ENCODE results near the gene POC1A. TPM values are rescaled to one million over a fixed set of nuclear protein-coding genes. Genes with fewer than 3 reads are reported as not detected.

Gene POC1A
- total RNA-seq, 6 donors from 2014 or later = 1.0 to 4.2 (median 2.8) TPM

DNA sequence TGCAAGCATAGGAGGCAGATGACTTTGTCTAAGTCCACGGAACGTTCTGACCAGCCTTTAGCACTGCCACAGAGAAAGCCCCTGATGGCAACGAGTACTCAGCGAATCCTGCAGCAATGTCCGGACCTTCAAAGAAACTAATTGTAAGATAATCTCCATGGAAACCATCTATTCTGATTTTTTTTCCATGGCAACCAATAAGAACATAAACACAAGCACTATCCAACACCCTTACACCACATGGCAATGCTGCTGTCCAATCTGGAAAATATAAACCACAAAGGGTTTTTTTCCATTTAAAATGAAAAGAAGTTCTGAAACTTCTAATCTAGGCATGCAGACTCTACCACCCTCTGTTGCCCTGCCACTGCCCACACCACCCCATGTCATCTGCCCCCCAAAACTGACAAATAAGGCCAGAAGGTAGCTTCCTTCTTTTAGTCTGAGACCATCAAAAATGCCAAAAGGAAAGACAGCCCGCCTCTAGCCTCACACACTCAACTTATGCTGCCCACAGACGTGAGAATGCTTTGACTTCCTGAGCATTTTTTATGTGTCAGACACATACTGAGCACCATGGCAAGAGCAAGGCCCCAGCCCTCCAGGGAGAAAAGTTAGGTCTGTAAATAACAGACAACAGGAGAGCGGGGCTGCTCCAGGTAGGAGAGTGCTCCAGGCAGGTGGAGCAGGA lies 44.5 kb downstream of the POC1A start:
- no peak for TF ChIP-seq POLR2AphosphoS5 (IDR thresholded peaks at IDR 0.05)
- no peak for TF ChIP-seq POLR2A (IDR thresholded peaks at IDR 0.05)
- TF ChIP-seq EP300 (IDR thresholded peaks at IDR 0.05) = no peak
- TF ChIP-seq, protein P1, sequence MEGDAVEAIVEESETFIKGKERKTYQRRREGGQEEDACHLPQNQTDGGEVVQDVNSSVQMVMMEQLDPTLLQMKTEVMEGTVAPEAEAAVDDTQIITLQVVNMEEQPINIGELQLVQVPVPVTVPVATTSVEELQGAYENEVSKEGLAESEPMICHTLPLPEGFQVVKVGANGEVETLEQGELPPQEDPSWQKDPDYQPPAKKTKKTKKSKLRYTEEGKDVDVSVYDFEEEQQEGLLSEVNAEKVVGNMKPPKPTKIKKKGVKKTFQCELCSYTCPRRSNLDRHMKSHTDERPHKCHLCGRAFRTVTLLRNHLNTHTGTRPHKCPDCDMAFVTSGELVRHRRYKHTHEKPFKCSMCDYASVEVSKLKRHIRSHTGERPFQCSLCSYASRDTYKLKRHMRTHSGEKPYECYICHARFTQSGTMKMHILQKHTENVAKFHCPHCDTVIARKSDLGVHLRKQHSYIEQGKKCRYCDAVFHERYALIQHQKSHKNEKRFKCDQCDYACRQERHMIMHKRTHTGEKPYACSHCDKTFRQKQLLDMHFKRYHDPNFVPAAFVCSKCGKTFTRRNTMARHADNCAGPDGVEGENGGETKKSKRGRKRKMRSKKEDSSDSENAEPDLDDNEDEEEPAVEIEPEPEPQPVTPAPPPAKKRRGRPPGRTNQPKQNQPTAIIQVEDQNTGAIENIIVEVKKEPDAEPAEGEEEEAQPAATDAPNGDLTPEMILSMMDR (IDR thresholded peaks at IDR 0.05) = no peak
- WGBS, 2 donors = 49 to 52% methylated on average over 8 of the region's 8 CpGs
- H3K4me1 ChIP-seq = peaks cover 0 to 11% (median 6%) of the 10 kb centered on the region in 4 donors
- ATAC-seq (ENCODE audit: low FRiP score in 2 of 2) = peak in 1 of 2 donors; percentile 54
- no peaks in the 10 kb centered on the region for H3K27me3 ChIP-seq
- DNase-seq = no peak
- no peak overlapping the region for H3K4me3 ChIP-seq
- H3K27ac ChIP-seq = no peak overlapping the region
- no peaks in the 10 kb centered on the region for H3K9me3 ChIP-seq
- H3K36me3 ChIP-seq = no peaks in the 10 kb centered on the region

DNA sequence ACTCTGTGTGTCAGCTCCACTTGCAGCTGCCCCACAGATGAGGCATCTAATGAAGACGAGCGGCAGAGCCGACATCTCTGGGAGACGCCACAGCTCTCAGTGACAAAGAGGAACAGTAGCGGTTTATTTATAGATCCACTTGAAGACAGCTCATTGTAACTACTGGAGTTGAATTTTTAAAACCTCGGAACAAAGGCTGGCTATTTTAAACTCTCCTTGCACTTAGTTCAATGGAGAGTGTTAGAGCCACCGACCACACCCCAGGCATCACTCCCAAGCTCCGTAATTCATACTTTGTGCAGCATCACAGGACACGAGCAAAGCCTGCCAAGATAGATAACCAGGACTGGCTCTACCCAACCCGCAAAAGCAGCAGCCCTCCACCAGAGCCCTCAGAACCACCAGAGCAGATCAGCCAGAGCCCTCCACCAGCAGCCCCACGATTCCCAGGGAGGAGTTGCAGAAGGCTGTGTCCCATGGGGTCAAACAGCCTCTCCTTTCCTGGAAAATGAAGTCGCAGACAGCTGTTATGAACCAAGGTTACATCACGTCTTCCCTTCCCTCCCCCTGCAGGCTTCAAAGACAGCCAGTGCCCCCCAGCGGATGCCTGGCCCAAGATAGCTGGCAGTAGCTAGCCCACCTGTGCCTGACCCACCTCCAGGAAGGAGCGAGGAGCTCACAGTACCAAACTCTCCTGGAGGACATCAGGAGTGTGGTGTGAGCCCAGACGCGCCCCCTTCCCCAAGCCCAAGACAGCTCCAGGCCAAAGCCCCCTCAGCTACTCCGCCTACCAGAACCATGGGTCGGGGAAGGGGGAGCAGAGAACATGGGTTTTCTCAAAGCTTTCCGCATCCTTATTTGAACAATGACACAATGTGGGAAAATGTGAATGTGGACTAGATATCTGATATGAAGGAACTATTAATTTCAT lies 45.7 kb downstream of the POC1A start:
- DNase-seq = no peak
- 62 to 63% methylated on average over 17 to 20 of the region's 20 CpGs for WGBS, 2 donors
- peak in 1 of 2 donors; percentile 83 for ATAC-seq (ENCODE audit: low FRiP score in 2 of 2)
- H3K27ac ChIP-seq = no peak overlapping the region
- no peaks in the 10 kb centered on the region for H3K27me3 ChIP-seq
- TF ChIP-seq POLR2A (IDR thresholded peaks at IDR 0.05) = no peak
- no peak for TF ChIP-seq EP300 (IDR thresholded peaks at IDR 0.05)
- TF ChIP-seq, protein P1 (IDR thresholded peaks at IDR 0.05) = peak in 3 of 6 experiments; percentile 7 to 14 (median 8)
- TF ChIP-seq POLR2AphosphoS5 (IDR thresholded peaks at IDR 0.05) = no peak
- H3K4me1 ChIP-seq = peaks cover 0 to 11% (median 6%) of the 10 kb centered on the region in 4 donors
- no peak overlapping the region for H3K4me3 ChIP-seq
- H3K36me3 ChIP-seq = no peaks in the 10 kb centered on the region
- no peaks in the 10 kb centered on the region for H3K9me3 ChIP-seq

DNA sequence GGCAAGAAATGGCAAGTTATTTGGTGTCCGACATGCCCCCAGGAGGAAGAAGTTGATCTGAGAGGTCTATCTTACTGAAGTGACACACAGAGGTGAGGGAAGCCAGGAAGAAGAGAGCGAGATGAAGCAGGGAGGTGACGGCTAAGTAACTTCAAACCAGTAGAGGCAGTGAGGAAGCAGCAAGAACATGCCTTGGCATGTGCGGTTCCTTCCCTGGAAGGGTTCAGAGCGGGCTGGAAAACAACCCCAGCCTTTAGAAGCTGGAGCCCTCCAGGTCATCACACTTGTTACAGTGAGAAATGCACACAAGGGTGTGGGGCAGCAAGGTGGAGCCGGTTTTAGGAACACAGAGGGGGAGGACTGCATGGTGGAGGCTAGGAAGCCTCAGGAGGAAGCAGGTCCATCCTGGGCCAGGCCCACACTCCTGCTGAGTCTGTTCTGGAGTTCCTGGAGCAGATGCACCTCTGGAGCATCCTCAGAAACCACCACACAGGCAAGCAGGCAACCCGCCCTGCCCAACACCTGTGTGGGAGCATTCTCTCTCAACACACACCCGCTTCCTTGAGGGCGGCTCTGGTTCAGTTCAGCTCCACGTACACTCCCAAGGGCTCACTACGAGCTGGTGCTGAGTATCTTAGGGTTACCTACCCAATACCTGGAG lies 47.1 kb downstream of the POC1A start:
- Histone ChIP-seq H3K4me3 (no peak overlapping the region), H3K36me3 (no peaks in the 10 kb centered on the region), H3K4me1 (peaks cover 0 to 11% (median 6%) of the 10 kb centered on the region in 4 donors), H3K27me3 (no peaks in the 10 kb centered on the region), H3K9me3 (no peaks in the 10 kb centered on the region), H3K27ac (no peak overlapping the region)
- WGBS, 2 donors = 92 to 95% methylated on average over 7 to 11 of the region's 11 CpGs
- TF ChIP-seq, protein P1 (IDR thresholded peaks at IDR 0.05) = no peak
- TF ChIP-seq EP300 (IDR thresholded peaks at IDR 0.05) (no peak), POLR2AphosphoS5 (IDR thresholded peaks at IDR 0.05) (no peak)
- DNase-seq = no peak
- no peak for ATAC-seq (ENCODE audit: low FRiP score in 2 of 2)

DNA sequence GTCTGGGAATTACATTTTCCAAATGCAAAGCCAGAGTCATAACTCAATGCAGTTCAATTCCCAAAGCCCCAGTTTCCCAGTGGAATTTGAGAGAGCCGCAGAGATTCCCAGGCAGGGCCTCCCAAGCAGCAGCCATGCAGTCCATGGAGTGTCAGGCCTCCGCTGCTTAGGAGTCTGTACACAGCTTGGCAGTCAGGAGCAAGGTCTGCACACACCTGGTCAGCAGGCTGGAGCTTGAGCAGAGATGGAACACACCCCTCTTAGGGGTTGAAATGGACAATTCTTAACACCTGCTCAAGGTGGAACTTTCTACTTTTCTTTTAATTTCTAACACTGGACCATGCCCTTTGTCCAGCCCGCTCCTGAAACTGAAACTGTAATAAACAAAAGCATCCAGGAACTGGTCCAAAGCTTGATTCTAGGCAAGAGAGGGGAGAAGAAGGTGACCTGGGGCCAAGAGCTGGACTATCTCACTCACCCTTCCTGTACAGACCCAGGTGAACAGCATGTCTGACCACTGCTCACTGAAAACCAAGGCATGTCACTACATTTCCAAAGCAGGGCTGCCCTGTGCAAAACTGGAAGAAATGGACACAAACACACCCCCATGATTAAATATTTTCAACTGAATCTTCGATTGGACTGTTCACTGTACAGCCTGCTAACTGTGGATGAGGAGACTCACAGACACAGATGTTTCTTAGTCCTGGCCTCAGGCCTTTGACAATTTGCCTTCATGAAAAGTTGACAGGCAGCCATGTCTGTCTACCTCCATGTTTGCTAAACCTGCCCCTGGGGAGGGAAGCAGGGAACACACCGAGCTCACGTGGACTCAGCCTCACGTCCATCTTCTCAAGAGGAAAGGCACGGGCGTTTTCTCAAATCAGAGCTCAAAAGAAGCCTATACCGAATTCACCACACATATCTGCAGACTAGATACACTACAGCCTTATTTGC lies 49.3 kb downstream of the POC1A start:
- H3K27me3 ChIP-seq = no peaks in the 10 kb centered on the region
- peaks cover 0 to 6% (median 0%) of the 10 kb centered on the region in 4 donors for H3K9me3 ChIP-seq
- H3K4me1 ChIP-seq = peaks cover 0 to 11% (median 6%) of the 10 kb centered on the region in 4 donors
- H3K36me3 ChIP-seq = no peaks in the 10 kb centered on the region
- H3K4me3 ChIP-seq = no peak overlapping the region
- ATAC-seq (ENCODE audit: low FRiP score in 2 of 2) (no peak), DNase-seq (no peak)
- WGBS, 2 donors = 91 to 97% methylated on average over 8 to 10 of the region's 10 CpGs
- TF ChIP-seq POLR2A (IDR thresholded peaks at IDR 0.05) (no peak), EP300 (IDR thresholded peaks at IDR 0.05) (no peak), POLR2AphosphoS5 (IDR thresholded peaks at IDR 0.05) (no peak)
- TF ChIP-seq, protein P1 (IDR thresholded peaks at IDR 0.05) = no peak
- no peak overlapping the region for H3K27ac ChIP-seq

Measured in upper lobe of left lung (tissue), 6 donors.